HG02970 (cell line): ENCODE results near the gene TUBG1.
"Not testable (repeated sequence)": the region's sequence is repeated elsewhere in the genome, so short reads cannot be mapped to it uniquely, and the experiment has no call there.

Source experiments
- ATAC-seq: cut with Tn5 transposase; IDR thresholded peaks from one replicate; pipeline ENCODE4 v1.9.1; 2021; ENCODE audit warnings: mild to moderate bottlenecking, moderate library complexity, moderate number of reproducible peaks; ENCODE audit not compliant: unreplicated experiment, low FRiP score

TUBG1 gene

GRCh38 chr17:42621987-42622386 lies 12.5 kb downstream of the TUBG1 start:
- ATAC-seq: not testable (repeated sequence)

- ATAC-seq: no peak
Observed at GRCh38 chr17:42623271-42623670, 13.8 kb downstream of the TUBG1 start.

GRCh38 chr17:42623732-42624596 lies 14.5 kb downstream of the TUBG1 start:
- no peak for ATAC-seq

- not testable (repeated sequence) for ATAC-seq
Observed at GRCh38 chr17:42627032-42627764, 17.7 kb downstream of the TUBG1 start.

GRCh38 chr17:42629411-42630009 lies 20.0 kb downstream of the TUBG1 start:
- no peak for ATAC-seq

GRCh38 chr17:42632949-42633444 lies 23.5 kb downstream of the TUBG1 start:
- ATAC-seq: no peak

- ATAC-seq: no peak
Observed at GRCh38 chr17:42639525-42640113, 30.1 kb downstream of the TUBG1 start.

- no peak for ATAC-seq
Observed at GRCh38 chr17:42640121-42640520, 30.6 kb downstream of the TUBG1 start.

- no peak for ATAC-seq
Observed at GRCh38 chr17:42642336-42642735, 32.9 kb downstream of the TUBG1 start.

- no peak for ATAC-seq
Observed at GRCh38 chr17:42647778-42648177, 38.3 kb downstream of the TUBG1 start.

GRCh38 chr17:42651392-42651791 lies 41.9 kb downstream of the TUBG1 start:
- ATAC-seq: no peak

- ATAC-seq: no peak
Observed at GRCh38 chr17:42653179-42654124, 44.0 kb downstream of the TUBG1 start.

GRCh38 chr17:42655528-42655927 lies 46.0 kb downstream of the TUBG1 start:
- no peak for ATAC-seq

- no peak for ATAC-seq
Observed at GRCh38 chr17:42657824-42658588, 48.5 kb downstream of the TUBG1 start.

- no peak for ATAC-seq
Observed at GRCh38 chr17:42659079-42659931, 49.8 kb downstream of the TUBG1 start, which contains the start of gene TUBG2. Gene TUBG2 (plus strand): TSS chr17:42659284. CDS start chr17:42659504, 220 bp downstream.

GRCh38 chr17:42659932-42660274 lies 50.4 kb downstream of the TUBG1 start:
- ATAC-seq: not testable (repeated sequence)

- ATAC-seq: no peak
Observed at GRCh38 chr17:42660692-42661345, 51.3 kb downstream of the TUBG1 start.
